ENCODE data around the gene NDUFA11. TPM values are rescaled to one million over a fixed set of nuclear protein-coding genes. Genes with fewer than 3 reads are reported as not detected.

NDUFA11 gene
- total and polyA plus RNA-seq, 2 of the 4 experiments (the other 2 are of a cell fraction) = 375 to 1,276 TPM

GRCh38 chr19:5932146-5932545, 28.6 kb upstream of the NDUFA11 start:
- Histone ChIP-seq H3K4me3 (ENCODE audit: insufficient read depth, low read depth, low read length) (no peak overlapping the region), H4K20me1 (ENCODE audit: insufficient read depth, low read length) (peaks cover 32% of the 10 kb centered on the region), H3K23ac (ENCODE audit: low read depth, low read length) (no peak overlapping the region), H3K9ac (ENCODE audit: low read depth, low read length) (no peak overlapping the region), H2BK5ac (ENCODE audit: low read depth, low read length, poor library complexity, severe bottlenecking) (no peak overlapping the region), H2BK120ac (ENCODE audit: low read depth, low read length) (no peak overlapping the region), H3K4me2 (ENCODE audit: low read depth, low read length) (no peak overlapping the region), H3K79me1 (ENCODE audit: low read depth in 1 of 2, low read length in 2 of 2) (peaks cover 21 to 69% of the 10 kb centered on the region in 2 experiments; a peak in 3 of 4 replicates), H4K5ac (ENCODE audit: low read depth, low read length) (no peak overlapping the region), H3K4me1 (ENCODE audit: control insufficient read depth, insufficient read depth, low read length) (peaks cover 32% of the 10 kb centered on the region), H3K14ac (replicated peaks; ENCODE audit: low read depth, low read length) (no peak overlapping the region), H3K18ac (ENCODE audit: low read depth, low read length) (no peak overlapping the region), H2AK5ac (ENCODE audit: low read depth, low read length) (no peak overlapping the region), H3K9me3 (ENCODE audit: control insufficient read depth, insufficient read depth, low read length) (no peaks in the 10 kb centered on the region), H3K27ac (ENCODE audit: insufficient read depth, low read length) (no peak overlapping the region), H3K9me1 (ENCODE audit: insufficient read depth, low read length) (peaks cover 29% of the 10 kb centered on the region), H4K8ac (ENCODE audit: low read depth in 2 of 2, low read length in 2 of 2) (no peak overlapping the region), H2AFZ (replicated peaks; ENCODE audit: low read length, poor library complexity) (no peak overlapping the region), H3K27me3 (ENCODE audit: control insufficient read depth, insufficient read depth, low read length) (no peaks in the 10 kb centered on the region), H3K56ac (ENCODE audit: extremely low read depth, insufficient read depth, low read length) (no peak overlapping the region), H2BK15ac (ENCODE audit: low read depth, low read length) (no peak overlapping the region), H3K4ac (ENCODE audit: low read depth, low read length) (no peak overlapping the region), H3K36me3 (ENCODE audit: control insufficient read depth, insufficient read depth, low read length) (peaks cover 61% of the 10 kb centered on the region), H4K91ac (ENCODE audit: insufficient read depth, low read depth, low read length) (no peak overlapping the region), H2AK9ac (replicated peaks; ENCODE audit: low read depth, low read length, poor library complexity) (no peak overlapping the region), H2BK20ac (ENCODE audit: low read depth, low read length) (no peak overlapping the region)
- dilution Hi-C loops (cut with HindIII; ENCODE audit: low sequenced_read_pairs, unreplicated experiment) (no loop called here), in situ Hi-C loops (cut with MboI; ENCODE audit: low sequenced_read_pairs) (no loop called here), intact Hi-C loops (cut with micrococcal nuclease) (no loop called here)
- peak; percentile 25; the same call in 1 of the 2 replicates for TF ChIP-seq CEBPB (IDR thresholded peaks at IDR 0.05; ENCODE audit: low read depth, low read length)
- TF ChIP-seq CTCF (conservative IDR thresholded peaks at IDR 0.05; ENCODE audit: low read depth, low read length) = no peak
- no TSS peak for BruUV-seq (replicated peaks)
- POLR2A ChIA-PET (ENCODE audit: unreplicated experiment) = no interaction called here
- DNase-seq (no peak), ATAC-seq (ENCODE audit: low read depth) (no peak)
- CTCF ChIA-PET = no interaction called here
- 83% methylated on average over 11 of the region's 18 CpGs; no CpG with 5 or more reads in 1 of the 2 experiments for WGBS, 2 experiments (ENCODE audit: extremely low coverage in 2 of 2, insufficient read length in 1 of 2)
